Limb (tissue), 2 donors: ENCODE measurements around the gene TMEM212.
"Not testable (repeated sequence)": the region's sequence is repeated elsewhere in the genome, so short reads cannot be mapped to it uniquely, and the experiment has no call there.

ENCODE experiments used
- DNase-seq, 2 donors: peaks; one replicate each; pipeline ENCODE4 v3.0.0-alpha.2; 2016; ENCODE audit errors: extremely low spot score in 2 of 2

Gene TMEM212

DNA sequence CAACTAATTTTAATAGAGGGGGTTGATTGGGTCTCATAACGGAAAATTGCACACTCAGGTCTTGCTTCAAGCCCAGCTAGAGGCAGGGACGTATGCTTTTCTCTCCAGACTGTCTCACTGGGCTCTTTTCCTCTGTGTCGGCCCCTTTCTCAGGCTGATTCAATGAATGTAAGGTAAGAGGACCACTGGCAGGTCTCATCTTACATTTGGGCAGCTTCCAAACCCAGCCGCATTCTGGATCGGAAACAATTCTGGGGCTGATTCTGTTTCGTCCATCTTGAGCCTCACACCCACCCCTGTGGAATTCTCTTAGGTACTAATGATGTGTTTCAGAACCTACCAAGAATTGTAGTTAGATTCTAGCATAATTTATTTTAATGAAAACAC lies 40.7 kb downstream of the TMEM212 start:
- no peak for DNase-seq

DNA sequence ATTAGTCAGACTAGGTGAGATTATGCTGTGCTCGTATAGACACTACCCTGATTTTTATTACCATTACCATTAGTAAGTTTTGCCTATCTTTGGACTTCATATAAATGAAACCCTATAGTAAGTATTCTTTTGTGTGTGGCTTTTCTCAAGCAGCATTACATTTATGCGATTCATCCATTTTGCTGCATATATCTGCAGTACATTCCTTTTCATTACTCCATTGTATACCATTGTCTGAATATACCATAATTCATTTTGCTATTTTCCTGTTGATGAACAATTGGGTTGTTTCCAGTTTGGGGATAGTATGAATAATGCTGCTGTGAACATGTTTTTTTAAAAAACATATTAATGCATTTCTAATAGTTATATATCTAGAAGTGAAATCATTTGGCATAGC lies 45.3 kb downstream of the TMEM212 start:
- DNase-seq = no peak

DNA sequence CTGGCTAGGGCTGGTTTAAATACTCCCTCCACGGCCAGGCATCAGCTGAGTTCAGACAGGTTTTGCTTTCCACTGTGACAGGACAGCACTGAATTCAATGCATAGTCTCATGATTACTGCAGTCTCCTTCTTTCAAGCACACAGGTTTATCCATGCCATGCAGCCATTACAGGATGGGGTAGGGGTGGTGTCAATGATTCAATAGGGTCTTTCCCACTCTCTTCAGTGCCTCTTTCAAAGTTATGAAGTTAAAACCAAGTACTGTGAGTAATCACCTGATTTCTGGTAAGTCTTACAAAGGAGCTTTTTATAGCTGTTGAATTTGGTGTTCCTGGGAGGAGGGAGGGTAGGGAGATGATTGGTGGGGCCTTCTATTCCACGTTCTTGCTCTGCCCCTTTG lies 47.2 kb downstream of the TMEM212 start:
- no peak for DNase-seq

DNA sequence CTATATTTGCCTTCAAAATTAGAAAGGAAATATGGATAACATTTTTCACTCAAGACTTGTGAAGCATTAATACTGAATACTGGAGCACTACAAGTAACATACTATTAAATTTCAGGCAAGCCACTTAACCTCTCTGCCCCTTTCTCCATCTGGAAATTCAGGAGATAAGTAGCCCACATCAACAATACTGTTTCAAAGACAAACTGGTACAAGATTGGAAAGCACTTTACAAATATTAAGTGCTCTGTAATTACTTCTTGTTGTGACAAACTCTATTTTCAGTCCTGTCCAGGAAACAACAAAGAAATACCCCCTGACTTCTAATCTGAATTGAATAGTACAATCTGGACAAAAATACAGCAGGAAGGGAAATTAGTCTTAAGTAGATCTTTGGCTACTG lies 49.3 kb downstream of the TMEM212 start:
- DNase-seq = no peak

DNA sequence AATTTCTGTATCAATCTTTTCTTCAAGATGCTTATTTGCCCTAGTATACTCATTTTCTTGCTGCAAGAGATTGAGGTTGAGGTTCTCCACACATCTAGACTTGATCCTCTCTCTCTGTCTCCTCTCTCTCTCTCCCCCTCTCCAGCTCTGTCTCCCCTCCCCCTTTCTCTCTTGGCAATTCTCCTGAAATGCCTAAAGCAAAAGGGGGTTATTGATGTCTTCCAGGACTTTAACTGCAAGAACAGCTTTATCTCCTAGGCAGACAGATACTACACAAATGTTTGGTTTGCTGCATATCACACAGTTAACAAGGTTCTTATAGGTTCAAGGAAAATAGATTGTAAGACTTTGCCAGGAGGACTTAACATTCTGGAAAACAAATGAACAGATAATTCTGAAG lies 52.1 kb downstream of the TMEM212 start:
- DNase-seq = no peak

DNA sequence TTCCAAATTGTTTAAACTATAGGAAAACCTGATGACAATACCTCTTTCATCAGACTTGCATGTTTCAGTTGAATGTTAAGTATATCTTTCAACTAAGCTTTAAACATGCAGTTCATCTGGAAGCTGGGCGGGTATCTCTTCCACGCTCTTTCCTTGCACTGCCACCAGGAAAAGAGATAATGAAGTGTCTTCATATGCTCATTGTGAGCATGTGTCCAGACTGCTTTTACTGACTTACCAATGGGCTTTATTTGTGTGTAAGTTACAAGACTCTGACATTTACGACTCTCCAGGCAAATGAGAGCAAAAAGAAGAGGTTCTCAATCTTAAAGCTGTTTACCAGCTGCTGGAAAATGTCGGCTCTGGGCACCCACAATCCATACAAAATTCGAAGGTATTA lies 52.8 kb downstream of the TMEM212 start:
- DNase-seq = no peak

DNA sequence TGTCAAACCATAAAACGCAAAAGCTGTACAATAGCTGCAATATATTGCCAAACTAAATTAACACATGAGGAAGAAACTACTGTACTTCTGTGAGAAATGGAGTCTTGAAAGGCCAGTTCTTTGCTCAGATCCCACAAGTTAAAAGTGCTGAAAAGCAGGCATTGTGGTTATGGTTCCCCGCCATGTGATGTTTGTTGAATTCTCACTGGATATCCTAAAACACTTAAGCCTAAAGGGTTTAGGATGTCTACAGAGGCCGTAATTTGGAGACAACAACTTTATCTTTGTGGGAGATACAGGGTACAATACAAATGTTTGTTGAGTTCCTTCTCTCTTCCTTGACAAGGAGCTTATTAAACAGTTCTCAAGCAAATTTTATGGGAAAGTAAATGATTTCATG lies 53.2 kb downstream of the TMEM212 start:
- DNase-seq = no peak

DNA sequence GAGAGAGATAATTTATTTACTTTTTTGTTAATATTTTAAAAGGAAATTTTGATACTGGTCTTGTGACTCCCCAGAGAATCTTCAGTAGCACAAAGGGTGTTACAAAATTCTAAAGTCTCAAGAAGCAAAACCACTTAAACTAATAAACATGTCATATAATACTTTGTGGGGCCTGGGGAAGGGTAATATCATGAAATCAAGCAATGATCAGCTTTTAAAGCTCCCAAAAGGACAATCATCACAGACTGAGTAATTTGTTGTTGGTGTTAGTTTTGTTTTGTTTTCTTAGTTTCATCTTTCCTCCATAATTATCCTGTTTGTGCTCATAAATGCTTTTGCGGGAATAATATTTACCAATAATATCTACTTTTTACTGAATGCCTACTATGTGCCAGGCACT lies 55.0 kb downstream of the TMEM212 start:
- no peak for DNase-seq

DNA sequence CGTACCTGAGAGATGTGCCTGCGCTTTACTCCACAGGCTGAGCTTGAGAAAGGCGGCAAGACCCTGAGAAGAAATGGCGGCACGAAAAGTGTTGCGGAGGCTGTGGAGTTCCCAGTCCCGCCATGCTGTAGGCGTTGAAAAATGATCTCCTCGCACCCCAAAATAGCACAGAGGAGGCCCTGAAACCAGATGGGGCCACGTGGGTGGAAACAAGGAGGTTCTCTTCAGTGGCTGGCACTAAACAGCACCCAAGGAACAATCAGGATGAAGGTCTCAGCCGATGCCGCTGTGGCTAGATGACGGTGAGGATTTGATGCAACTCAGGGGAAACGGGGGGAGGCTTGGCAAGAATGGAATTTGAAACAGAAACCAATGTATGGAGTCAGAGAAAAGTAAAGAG lies 57.3 kb downstream of the TMEM212 start:
- DNase-seq = no peak

DNA sequence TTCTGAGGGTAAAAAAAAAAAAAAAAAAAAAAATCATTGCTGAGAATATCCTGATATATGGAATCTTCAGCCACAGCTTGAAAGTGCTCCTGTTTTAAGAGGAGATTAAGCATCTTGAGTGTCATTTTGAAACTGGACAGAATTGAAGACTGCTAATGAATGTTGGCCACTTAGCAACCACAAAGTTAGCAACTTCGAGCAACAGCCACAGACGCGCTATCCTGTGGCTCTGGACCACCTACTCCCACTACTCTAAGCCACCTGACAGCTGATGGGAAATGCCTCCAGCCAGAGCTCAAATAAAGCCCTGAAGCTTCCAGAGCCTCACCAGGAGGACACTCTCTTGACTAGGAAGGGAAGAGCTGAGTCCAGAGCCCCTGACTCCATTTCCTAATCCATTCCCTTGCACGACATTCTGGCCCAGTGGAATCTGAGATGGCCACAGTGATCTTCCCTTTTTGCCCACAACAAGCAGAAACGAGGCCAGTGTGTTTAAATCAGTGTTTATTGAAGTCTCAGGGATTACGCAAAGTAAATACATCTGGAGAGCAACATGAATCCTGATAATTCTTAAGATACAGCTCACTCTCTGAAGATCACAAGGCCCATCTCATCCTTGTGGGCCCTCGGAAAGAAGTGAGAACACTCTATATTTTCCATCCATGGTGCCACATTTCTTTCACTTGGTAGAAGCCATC lies 58.6 kb downstream of the TMEM212 start:
- no peak for DNase-seq

DNA sequence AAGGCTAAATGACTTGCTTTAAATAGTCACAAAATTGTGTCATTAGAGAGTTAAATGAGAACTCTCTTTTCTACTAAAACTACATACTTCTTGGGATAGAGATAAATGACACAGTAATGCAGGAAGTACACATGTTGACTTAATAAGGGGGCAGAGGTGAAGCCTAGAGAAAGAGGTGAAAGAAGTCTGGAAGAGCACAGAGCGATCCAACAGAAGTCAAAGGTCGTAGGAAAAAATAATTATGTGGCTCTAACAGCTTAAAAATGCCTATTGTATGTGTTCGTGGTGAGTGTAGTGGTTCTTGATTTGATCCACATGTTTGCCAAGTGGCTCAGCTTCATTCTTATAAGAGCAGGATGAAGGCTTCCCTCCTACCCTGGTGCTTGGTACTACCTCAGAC lies 61.7 kb downstream of the TMEM212 start:
- DNase-seq = no peak

DNA sequence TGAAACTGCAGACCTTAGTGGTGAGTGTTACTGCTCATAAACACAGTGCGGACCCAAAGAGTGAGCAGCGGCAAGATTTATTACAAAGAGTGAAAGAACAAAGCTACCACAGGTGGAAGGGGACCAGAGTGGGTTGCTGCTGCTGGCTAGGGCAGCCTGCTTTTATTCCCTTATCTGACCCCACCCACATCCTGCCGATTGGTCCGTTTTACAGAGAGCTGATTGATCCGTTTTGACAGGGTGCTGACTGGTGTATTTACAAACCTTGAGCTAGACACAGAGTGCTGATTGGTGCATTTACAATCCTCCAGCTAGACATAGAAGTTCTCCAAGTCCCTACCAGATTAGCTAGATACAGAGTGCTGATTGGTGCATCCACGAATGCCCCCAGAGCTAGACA lies 63.4 kb downstream of the TMEM212 start:
- not testable (repeated sequence) for DNase-seq

DNA sequence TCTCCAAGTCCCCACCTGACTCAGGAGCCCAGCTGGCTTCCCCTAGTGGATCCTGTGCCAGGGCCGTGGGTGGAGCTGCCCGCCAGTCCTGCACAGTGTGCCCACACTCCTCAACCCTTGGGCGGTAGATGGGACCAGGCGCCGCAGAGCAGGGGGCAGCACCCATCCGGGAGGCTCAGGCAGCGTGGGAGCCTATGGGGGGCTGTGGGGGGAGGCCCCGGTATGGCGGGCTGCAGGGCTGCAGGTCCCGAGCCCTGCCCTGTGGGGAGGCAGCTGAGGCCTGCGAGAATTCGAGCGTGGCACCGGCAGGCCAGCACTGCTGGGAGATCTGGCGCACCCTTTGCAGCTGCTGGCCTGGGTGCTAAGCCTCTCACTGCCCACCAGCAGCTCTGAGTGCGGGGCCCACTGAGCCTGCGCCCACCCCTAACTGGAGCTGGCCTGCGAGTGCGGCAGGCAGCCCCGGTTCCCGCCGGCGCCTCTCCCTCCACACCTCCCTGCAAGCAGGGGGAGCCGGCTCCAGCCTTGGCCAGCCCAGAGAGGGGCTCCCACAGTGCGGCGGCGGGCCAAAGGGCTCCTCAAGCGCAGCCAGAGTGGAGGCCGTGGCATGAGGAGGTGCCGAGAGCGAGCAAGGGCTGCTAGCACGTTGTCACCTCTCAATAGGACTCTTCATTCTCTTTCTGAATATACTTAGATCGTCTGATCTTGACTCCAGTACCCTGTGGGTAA lies 64.0 kb downstream of the TMEM212 start:
- no peak for DNase-seq

DNA sequence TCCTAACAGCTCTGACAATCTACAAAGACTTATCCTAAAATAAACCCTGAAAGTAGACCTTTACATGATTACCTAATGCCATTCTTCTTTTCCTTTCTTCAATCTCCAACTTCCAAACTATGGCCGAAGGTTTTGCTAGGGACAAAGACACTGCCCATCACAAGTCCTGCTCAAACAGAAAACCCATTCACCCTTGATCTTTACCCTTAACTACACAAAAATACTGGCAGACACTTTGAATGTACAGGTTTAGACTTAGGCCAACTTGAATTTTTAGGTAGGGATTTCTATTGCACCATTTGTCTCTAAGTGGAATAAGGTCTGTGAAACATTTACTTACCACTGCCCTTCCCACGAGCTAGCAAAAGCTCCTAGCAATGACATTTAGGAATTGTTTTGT lies 64.6 kb downstream of the TMEM212 start:
- DNase-seq = no peak

DNA sequence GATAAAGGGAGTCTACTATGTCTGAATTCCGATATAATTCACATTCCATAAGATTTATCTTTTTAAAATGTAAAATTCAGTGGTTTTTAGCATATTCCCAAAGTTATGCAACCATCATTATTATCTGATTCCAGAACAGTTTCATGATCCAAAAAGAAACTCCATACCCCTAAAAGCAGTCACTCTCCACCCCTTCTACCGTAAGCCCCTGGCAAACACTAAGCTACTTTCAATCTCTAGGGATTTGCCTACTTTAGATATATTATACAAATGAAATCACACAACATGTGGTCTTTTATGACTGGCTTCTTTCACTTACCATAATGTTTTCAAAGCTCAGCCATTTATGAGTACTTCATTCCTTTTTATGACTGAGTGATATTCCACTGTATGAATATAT lies 65.6 kb downstream of the TMEM212 start:
- no peak for DNase-seq
